GM19395 (cell line): ENCODE results near the gene L1TD1.
"Not testable (repeated sequence)": the region's sequence is repeated elsewhere in the genome, so short reads cannot be mapped to it uniquely, and the experiment has no call there.

Source experiments
- ATAC-seq: cut with Tn5 transposase; IDR thresholded peaks from one replicate; pipeline ENCODE4 v1.9.1; 2021; ENCODE audit warnings: mild to moderate bottlenecking, moderate library complexity; ENCODE audit not compliant: unreplicated experiment

Gene L1TD1

GRCh38 chr1:62233926-62234450 lies 39.3 kb downstream of the L1TD1 start:
- ATAC-seq, result no peak

DNA sequence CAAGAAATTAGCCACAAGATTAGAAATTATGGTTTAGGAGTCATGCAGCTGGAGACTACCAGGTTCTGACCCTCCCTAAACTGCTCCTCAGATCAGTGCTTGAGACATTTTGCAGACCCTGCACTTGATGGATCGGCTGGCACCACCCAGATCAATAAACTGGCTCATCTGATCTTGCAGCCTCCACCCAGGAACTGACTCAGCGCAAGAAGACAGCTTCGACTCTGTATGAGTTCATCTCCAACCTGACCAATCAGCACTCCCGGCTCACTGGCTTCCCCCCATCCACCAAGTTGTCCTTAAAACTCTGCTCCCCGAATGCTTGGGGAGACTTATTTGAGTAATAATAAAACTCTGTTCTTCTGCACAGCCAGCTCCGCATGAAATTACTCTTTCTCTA lies 40.0 kb downstream of the L1TD1 start:
- no peak for ATAC-seq

- ATAC-seq, result no peak
Measured at GRCh38 chr1:62235576-62235975, 40.9 kb downstream of the L1TD1 start.

DNA sequence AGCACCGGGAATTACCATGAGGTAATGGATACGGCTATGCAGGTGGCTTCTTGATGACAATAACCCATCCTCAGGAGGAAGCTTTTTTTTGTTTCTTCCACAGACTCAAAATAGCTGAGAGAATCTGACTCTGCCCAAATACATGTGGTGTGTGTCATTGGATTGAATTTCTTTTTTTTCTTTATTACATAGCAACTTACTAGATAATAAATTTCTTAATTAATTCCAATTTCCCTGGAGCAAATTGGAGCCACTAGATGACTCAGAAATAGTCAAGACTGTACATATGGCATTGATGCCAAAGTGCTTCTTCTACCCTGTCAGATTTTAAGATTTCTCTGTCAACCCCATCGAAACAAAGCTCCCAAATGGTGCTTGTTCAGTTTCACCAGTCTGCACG lies 42.7 kb downstream of the L1TD1 start:
- no peak for ATAC-seq

DNA sequence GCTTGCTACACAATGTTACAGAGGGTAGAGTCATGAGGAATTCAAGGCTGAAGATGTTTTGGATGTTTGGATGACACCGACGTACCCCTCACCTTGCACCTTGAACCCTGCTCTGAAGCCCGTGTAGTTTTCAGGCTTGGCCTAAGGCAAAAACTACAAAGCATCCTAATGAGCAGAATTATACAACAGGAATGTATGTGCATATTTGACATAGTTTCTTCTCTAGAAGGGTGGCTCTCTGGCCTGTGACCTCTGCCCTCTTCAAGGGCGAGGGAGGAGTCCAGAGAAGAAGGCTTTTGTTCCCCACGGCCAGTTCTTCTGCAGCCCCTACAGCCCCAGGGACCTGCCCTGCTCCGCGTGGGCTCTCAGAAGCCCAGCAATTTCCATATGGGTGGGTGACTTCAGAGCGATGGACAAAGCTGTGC lies 43.3 kb downstream of the L1TD1 start:
- ATAC-seq, result no peak

DNA sequence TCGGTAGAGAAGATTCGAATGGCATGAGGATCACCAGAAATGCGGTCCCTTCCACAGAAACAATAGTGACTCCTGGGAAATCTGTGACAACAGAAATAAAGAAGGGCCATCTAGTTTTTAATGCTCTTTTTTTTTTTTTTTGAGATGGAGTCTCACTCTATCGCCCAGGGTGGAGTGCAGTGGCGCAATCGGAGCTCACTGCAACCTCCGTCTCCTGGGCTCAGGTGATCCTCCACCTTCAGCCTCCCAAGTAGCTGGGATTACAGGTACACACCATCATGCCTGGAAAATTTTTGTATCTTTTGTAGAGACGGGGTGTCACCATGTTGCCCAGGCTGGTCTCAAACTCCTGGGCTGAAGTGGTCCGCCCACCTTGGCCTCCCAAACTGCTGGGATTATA lies 43.9 kb downstream of the L1TD1 start:
- no peak for ATAC-seq

DNA sequence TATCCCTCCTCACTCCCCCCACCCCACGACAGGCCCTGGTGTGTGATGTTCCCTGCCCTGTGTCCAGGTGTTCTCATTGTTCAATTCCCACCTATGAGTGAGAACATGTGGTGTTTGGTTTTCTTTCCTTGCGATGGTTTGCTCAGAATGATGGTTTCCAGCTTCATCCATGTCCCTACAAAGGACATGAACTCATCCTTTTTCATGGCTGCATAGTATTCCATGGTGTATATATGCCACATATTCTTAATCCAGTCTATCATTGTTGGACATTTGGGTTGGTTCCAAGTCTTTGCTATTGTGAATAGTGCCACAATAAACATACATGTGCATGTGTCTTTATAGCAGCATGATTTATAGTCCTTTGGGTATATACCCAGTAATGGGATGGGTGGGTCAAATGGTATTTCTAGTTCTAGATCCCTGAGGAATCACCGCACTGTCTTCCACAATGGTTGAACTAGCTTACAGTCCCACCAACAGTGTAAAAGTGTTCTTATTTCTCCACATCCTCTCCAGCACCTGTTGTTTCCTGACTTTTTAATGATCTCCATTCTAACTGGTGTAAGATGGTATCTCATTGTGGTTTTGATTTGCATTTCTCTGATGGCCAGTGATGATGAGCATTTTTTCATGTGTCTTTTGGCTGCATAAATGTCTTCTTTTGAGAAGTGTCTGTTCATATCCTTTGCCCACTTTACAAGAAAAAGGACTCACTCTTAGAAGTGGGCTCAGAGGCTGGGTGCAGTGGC lies 45.2 kb downstream of the L1TD1 start:
- ATAC-seq, result not testable (repeated sequence)

DNA sequence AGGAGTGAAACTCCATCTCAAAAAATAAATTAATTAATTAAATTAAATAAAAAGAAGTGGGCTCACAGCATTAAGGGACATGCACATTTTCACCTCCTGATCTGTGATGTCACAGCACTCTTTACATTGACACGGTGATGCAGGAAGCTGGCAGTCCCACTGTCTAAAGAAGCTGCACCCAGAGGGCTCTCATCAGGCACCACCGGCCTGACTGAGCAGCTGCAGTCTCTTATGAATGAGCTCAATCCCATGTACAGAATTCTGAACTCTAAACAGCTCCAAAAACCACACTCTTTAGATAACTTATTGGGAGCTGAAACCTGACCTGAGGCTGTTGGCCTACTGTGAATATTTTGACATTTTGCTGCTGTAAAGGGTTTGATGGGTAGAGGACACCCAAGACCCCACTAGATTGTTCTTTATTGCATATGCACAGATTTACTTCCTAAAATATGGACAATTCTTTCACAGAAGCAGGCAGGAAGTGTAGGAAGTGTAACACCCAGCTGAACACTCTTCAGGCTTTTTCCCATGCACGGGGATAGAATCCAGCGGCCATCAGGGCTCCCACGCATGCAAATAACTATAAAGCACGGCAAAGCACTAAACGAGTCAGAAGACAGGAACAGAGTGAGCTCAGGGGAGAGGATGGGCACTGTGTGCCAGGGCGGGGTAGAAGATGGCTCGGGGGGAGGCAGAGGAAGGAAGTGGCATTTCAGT lies 46.2 kb downstream of the L1TD1 start:
- no peak for ATAC-seq

- no peak for ATAC-seq
Measured at GRCh38 chr1:62241371-62242131, 46.9 kb downstream of the L1TD1 start.

DNA sequence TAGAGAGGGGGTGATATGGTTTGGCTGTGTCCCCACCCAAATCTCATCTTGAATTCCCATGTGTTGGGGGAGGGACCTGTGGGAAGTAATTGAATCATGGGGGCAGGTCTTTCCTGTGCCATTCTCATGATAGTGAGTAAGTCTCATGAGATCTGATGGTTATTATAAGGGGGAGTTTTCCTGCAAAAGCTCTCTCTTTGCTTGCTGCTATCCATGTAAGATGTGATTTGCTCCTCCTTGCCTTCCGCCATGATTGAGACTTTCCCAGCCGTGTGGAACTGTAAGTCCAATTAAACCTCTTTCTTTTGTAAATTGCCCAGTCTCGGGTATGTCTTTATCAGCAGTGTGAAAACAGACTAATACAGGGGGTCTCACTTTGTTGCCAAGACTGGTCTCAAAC lies 49.7 kb downstream of the L1TD1 start:
- ATAC-seq, result not testable (repeated sequence)

GRCh38 chr1:62245201-62245600 lies 50.6 kb downstream of the L1TD1 start:
- ATAC-seq, result no peak

GRCh38 chr1:62247391-62248168 lies 52.9 kb downstream of the L1TD1 start:
- no peak for ATAC-seq

GRCh38 chr1:62250126-62250726 lies 55.6 kb downstream of the L1TD1 start:
- no peak for ATAC-seq

GRCh38 chr1:62259551-62259950 lies 64.9 kb downstream of the L1TD1 start:
- no peak for ATAC-seq

DNA sequence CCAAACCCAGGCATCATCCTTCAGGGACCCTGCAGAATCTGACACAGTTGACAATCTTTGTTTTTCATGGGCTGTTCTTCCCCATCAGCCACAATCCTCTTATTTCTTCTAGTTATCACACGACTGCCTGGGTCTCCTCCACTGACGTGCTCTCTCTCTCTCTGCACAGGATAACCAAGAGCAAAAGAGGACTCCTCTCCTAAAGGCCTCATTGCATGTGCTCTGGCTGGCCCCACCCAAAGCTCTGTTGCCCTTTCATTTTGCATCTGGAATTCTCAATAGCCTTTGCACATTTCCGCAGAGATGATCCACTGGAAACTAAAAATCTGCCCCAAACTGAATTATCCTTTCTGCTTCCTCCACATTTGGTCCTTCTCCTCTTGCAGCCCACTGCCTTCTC lies 66.0 kb downstream of the L1TD1 start:
- ATAC-seq, result no peak
